Nephron progenitor cell (in vitro differentiated cells): Measurements from ENCODE around the gene POU6F2.

ENCODE experiments used
- DNase-seq: peaks from one replicate; pipeline ENCODE4 v3.0.0; 2021
- H3K27ac Mint-ChIP-seq: 2 replicates; pipeline ENCODE4 v1.8.0; 2021; ENCODE audit warnings: mild to moderate bottlenecking, moderate library complexity, mixed read lengths
- H3K27me3 Mint-ChIP-seq: 2 replicates; pipeline ENCODE4 v1.8.0; 2021; ENCODE audit warnings: mild to moderate bottlenecking, low read depth, mixed read lengths; ENCODE audit not compliant: poor library complexity
- H3K36me3 Mint-ChIP-seq: 2 replicates; pipeline ENCODE4 v1.8.0; 2021; ENCODE audit warnings: low read depth, mixed read lengths
- H3K4me1 Mint-ChIP-seq: 2 replicates; pipeline ENCODE4 v1.8.0; 2021; ENCODE audit warnings: mixed read lengths
- H3K4me3 Mint-ChIP-seq: 2 replicates; pipeline ENCODE4 v1.8.0; 2021; ENCODE audit warnings: mild to moderate bottlenecking, moderate library complexity, mixed read lengths
- H3K9me3 Mint-ChIP-seq: 2 replicates; pipeline ENCODE4 v1.8.0; 2021; ENCODE audit warnings: mild to moderate bottlenecking, moderate library complexity, mixed read lengths
- CTCF ChIP-seq: fragments of 200-600 bp; sonication (generic); IDR thresholded peaks from 2 replicates; pipeline ENCODE4 v1.5.0; 2021; ENCODE audit warnings: antibody characterized with exemption

The POU6F2 gene

GRCh38 chr7:39332142-39332541 lies 354.4 kb downstream of the POU6F2 start:
- Mint-ChIP-seq H3K27me3 (peaks cover 9% of the 10 kb centered on the region), H3K4me3 (no peak overlapping the region), H3K27ac (peak overlapping the region; percentile 18), H3K36me3 (no peaks in the 10 kb centered on the region), H3K9me3 (no peaks in the 10 kb centered on the region), H3K4me1 (peaks cover 23% of the 10 kb centered on the region)
- DNase-seq, result no peak
- TF ChIP-seq CTCF, result no peak

DNA sequence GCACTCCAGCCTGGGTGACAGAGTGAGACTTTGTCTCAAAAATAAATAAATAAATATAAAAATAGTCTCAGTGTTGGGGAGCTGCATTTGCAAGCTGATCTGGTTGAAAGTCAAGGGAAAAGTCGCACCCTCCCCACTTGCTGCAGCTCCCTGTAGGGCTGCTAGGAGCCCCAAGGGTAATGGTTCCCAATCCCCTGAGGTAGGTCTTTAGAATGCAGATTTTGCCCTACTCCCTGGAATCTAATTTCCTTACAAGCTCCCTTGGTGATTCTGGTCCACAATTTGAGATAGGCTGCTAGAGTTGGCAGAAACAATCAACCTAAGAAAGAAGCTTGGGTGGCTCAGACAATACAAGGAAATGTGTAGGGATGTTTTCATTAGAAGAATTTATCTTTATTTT lies 356.0 kb downstream of the POU6F2 start:
- TF ChIP-seq CTCF, result no peak
- no peak for DNase-seq
- Mint-ChIP-seq H3K27ac (no peak overlapping the region), H3K36me3 (no peaks in the 10 kb centered on the region), H3K4me1 (peaks cover 23% of the 10 kb centered on the region), H3K4me3 (no peak overlapping the region), H3K9me3 (no peaks in the 10 kb centered on the region), H3K27me3 (peaks cover 9% of the 10 kb centered on the region)

DNA sequence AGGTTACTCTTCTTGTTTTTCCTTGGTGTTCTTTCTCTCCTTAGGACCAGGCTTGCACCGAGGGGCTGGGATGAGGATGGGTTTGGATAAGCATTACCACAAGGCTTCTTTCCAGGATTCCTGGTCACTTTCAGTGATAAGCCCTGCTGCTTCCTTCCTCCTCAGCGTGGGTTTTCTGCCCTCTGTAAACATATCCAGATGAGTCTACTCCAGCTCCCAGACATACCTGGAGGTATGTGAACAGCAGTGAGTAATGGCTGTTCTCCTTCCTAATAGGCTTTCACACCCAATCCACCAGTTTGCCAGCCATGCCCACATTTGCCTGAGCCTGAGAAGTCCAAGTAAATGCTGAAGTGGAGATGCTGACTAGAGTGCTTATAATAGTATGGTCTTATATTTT lies 358.7 kb downstream of the POU6F2 start:
- no peaks in the 10 kb centered on the region for H3K9me3 Mint-ChIP-seq
- H3K4me3 Mint-ChIP-seq, result no peak overlapping the region
- DNase-seq, result no peak

GRCh38 chr7:39338716-39339115 lies 361.0 kb downstream of the POU6F2 start:
- DNase-seq, result no peak
- no peak overlapping the region for H3K4me3 Mint-ChIP-seq
- H3K27ac Mint-ChIP-seq, result no peak overlapping the region
- no peaks in the 10 kb centered on the region for H3K36me3 Mint-ChIP-seq
- no peak for TF ChIP-seq CTCF
- H3K27me3 Mint-ChIP-seq, result peaks cover 12% of the 10 kb centered on the region
- peaks cover 5% of the 10 kb centered on the region for H3K4me1 Mint-ChIP-seq
- H3K9me3 Mint-ChIP-seq, result no peaks in the 10 kb centered on the region

More for the DNA sequence above, 358.7 kb downstream of the POU6F2 start:
- no peak overlapping the region for H3K27ac Mint-ChIP-seq
- peaks cover 14% of the 10 kb centered on the region for H3K27me3 Mint-ChIP-seq
- peaks cover 5% of the 10 kb centered on the region for H3K4me1 Mint-ChIP-seq
- no peak for TF ChIP-seq CTCF
- H3K36me3 Mint-ChIP-seq, result no peaks in the 10 kb centered on the region

- H3K27me3 Mint-ChIP-seq, result peaks cover 5% of the 10 kb centered on the region
- no peak overlapping the region for H3K4me3 Mint-ChIP-seq
- H3K4me1 Mint-ChIP-seq, result peaks cover 5% of the 10 kb centered on the region
- no peaks in the 10 kb centered on the region for H3K9me3 Mint-ChIP-seq
- no peak overlapping the region for H3K27ac Mint-ChIP-seq
- no peak for TF ChIP-seq CTCF
- DNase-seq, result no peak
- H3K36me3 Mint-ChIP-seq, result no peaks in the 10 kb centered on the region
Observed at GRCh38 chr7:39339591-39339990, 361.9 kb downstream of the POU6F2 start.

GRCh38 chr7:39341083-39341482 lies 363.4 kb downstream of the POU6F2 start:
- Mint-ChIP-seq H3K4me3 (no peak overlapping the region), H3K27ac (no peak overlapping the region), H3K9me3 (no peaks in the 10 kb centered on the region), H3K4me1 (peaks cover 4% of the 10 kb centered on the region), H3K36me3 (no peaks in the 10 kb centered on the region), H3K27me3 (peaks cover 5% of the 10 kb centered on the region)
- no peak for TF ChIP-seq CTCF
- DNase-seq, result no peak
